Uterus (tissue), 2 donors: ENCODE measurements around the gene MSRB3.

Experiments
- CTCF ChIP-seq, 4 experiments: fragments of 200-600 bp in 2 of 4; fragments of 450-650 bp in 2 of 4; sonication (generic) in 2 of 4; IDR thresholded peaks; one replicate each; pipeline ENCODE4 v1.5.1; 2016 to 2019; ENCODE audit warnings: antibody characterized with exemption in 4 of 4, mild to moderate bottlenecking in 2 of 4, moderate library complexity in 1 of 4
- POLR2A ChIP-seq, 2 donors: fragments of 450-650 bp; IDR thresholded peaks; one replicate each; pipeline ENCODE4 v1.6.1; 2016; ENCODE audit warnings: antibody characterized with exemption in 2 of 2, mild to moderate bottlenecking in 1 of 2, moderate library complexity in 1 of 2

- TF ChIP-seq CTCF (IDR thresholded peaks at IDR 0.05) (no peak), POLR2A (IDR thresholded peaks at IDR 0.05) (no peak)
Measured at GRCh38 chr12:65296508-65297265, 18.2 kb downstream of the MSRB3 start.
